ENCODE results near the gene MAN1B1.
"Not testable (repeated sequence)": the region's sequence is repeated elsewhere in the genome, so short reads cannot be mapped to it uniquely, and the experiment has no call there.

MAN1B1 gene

DNA sequence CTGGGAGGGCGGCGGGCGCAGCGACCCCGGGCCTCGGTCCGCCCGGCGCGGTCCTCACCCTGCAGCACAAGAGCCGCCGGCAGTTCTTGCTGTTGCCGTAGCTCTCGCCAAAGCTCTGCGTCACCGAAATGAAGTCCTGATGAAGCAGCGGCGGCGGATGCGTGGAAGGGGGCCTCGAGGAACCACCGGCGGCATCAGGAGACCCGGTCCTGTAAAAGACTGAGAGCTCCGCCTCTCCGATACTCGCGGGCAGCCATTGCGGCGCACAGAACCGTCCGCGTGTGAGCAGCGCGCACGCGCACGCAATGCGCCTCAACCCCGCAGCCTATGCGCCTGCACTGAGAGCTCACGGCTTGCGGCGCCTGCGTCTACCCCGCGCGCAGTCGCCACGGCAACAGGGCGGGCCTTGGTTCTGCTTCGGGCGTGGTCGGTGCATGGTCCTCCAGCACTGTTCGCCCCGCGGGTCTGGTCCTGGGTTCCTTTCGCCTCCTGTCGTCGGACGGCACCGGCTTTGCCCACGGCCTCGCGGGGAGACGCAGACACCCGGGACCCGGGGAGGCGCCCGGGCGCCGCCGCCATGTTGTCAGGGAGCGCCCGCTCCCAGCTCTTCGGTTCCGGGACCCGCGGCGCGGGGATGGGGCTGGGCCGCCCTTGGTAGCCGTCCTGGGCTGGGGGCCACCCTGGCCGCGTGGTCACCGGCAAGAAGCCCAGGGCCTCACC lies 42.8 kb downstream of the MAN1B1 start:
- DNase-seq = peak; percentile 69

DNA sequence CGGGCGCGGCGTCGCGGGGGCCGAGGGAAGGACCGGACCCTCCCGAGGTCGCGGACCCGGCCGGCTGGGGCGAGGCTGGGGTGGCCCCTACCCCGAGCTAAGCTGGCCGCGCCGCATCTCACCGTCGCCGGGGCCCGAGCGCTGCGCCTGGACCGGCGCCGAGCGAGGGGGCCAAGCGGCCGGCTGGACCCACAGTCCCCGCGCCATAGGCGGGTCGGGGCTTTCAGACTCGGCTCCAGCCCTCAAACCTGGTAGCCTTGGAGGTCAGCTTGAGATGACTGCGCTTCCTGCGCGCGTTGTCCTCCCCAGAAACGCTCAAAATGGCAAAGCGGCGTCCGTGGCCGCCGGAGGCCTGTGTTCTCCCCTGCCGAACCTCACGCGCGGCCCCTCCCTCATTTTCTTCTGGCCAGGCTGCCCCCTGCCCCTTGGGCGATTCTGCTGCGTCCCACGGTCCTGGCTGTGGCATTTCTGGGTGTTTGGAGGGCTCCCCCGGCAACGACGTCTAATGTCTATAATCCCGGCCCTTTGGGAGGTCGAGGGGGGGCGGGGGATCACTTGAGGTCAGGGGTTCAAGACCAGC lies 43.5 kb downstream of the MAN1B1 start:
- no peak for DNase-seq

DNA sequence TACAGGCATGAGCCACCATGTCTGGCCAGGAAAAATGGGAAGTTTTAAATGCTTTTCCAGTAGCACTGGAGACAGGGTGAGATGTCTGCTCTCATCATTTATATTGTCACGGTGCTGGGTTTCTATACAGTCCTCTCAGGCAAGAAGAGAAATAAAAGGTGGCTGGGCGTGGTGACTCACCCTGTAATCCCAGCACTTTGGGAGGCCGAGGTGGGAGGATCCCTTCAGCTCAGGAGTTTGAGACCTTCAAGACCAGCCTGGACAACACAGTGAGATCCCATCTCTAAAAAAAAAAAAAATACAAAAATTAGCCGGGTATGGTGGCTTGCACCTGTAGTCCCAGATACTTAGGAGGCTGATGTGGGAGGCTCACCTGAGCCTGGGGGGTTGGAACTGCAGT lies 47.4 kb downstream of the MAN1B1 start:
- no peak for DNase-seq

DNA sequence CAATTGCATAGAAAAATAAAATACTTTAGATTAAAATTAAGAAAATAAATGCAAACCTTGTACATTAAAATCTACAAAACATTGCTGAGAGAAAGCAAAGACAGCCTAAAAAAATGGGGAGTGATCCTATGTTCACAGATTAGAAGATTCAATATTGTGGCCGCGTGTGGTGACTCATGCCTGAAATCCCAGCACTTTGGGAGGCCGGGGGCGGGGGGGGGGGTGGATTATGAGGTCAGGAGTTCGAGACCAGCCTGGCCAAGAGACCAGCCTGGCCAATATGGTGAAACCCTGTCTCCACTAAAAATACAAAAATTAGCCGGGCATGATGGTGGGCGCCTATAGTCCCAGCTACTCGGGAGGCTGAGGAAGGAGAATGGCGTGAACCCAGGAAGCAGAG lies 48.4 kb downstream of the MAN1B1 start:
- DNase-seq = not testable (repeated sequence)

DNA sequence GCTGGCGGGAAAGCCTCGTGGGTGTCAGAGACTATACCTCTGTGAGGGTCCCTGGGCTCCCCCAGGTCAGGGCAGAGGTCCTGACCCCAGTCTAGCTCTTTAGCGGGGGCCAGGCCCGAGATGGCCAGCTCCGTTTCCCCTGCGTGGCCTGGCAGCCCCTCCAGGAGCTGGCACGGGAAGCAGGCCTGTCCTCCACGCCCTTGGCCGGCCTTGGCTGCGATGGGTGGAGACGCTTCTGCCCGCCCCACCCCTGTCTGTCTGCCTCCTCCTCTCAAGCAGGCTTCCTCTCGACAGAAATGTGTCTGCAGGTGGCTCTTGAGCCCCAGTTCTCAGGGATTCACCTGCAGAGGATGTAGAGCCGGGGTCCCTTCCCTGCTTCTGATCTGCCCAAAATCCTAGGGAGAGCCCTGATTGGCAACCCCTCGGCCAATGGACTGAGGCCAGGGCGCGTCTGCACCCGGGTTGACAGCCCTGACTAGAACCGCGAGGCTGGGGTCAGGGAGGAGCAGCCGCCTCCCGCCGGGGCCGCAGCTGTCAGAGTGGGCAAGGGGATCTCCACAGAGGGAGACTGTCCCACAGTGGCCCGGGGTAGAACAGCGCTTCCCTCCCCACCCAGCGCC lies 49.6 kb downstream of the MAN1B1 start:
- no peak for DNase-seq

DNA sequence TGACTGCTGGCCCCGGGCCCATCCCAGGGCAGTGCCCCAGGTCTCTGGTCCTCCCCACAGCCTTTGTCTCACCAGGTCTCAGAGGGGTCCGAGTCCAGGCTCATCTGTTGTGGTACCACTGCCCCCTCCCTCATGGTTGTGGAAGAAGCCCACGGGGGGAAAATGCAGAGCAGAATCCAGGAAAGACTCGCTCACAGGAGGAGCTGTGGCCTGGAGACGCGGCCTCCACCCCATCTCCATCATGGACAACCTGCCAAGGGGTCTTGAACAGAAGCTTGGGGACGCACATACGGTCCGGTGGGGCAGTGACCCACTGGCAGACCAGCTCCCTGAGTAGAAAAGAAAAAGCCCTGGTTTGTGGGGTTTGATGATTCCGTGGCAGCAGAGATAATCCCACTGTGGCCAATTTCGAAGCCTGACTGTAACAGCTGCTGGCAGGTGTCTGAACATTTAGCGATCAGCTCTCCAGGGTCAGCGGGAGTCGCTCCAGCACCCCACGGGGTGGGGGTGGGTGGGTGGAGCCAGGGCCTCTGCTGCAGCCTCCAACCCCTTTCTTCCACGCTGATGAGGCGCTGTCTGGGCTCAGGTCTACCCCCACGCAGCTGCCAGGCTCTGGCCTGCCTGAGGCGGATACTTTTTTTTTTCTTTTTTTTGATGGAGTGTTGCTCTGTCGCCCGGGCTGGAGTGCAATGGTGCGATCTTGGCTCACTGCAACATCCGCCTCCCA lies 50.3 kb downstream of the MAN1B1 start:
- no peak for DNase-seq

DNA sequence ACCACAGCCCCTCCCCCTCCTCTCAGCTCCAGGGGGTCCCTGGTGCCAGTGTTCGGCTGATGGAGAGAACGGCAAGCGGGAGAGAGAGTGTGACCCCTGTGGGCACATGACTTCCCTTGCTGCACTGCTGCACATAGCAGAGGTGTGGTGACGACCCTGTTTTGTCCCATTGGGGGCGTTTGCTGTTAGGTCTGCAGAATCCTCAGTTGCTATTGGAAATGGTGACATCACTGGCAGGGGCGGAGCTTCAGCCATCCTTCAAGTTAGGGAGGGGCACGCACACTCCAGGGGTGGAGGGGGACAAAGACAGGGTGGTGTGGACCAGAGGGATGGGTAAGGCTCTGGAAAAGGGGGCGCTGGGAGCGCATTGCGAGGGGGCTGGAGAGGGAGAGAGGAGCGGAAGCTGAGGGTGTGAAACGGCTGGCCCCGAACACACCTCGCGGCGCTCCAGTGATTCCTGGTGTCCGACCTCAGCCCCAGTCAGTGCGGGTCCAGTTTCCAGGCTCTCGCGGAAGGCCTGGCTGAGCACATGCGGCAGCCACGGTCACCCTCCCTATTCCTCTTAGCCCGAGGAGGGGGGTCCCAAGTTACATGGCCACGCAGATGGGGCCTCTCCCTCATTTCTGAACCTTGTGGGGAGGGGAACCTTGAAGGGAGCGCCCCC lies 51.4 kb downstream of the MAN1B1 start:
- DNase-seq = no peak

DNA sequence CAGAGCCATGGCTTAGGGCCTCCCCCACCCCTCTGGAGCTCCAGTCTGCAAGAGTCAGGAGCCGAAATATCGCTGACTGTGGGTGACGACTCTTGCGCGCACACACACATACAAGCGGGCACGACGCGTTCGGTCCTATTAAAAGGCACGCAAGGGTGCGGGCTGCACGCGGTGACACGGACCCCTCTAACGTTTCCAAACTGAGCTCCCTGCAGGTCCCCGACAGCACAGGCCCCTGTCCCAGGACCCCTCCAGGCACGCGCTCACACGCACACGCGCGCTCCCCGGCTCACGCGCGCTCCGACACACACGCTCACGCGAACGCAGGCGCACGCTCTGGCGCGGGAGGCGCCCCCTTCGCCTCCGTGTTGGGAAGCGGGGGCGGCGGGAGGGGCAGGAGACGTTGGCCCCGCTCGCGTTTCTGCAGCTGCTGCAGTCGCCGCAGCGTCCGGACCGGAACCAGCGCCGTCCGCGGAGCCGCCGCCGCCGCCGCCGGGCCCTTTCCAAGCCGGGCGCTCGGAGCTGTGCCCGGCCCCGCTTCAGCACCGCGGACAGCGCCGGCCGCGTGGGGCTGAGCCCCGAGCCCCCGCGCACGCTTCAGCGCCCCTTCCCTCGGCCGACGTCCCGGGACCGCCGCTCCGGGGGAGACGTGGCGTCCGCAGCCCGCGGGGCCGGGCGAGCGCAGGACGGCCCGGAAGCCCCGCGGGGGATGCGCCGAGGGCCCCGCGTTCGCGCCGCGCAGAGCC lies 52.1 kb downstream of the MAN1B1 start, which contains the start of gene GRIN1:
TSS of gene GRIN1 (plus strand) at position 433 of the 746 bp plus-strand sequence. CDS start 333 bp downstream, outside the sequence.
- no peak for DNase-seq

DNA sequence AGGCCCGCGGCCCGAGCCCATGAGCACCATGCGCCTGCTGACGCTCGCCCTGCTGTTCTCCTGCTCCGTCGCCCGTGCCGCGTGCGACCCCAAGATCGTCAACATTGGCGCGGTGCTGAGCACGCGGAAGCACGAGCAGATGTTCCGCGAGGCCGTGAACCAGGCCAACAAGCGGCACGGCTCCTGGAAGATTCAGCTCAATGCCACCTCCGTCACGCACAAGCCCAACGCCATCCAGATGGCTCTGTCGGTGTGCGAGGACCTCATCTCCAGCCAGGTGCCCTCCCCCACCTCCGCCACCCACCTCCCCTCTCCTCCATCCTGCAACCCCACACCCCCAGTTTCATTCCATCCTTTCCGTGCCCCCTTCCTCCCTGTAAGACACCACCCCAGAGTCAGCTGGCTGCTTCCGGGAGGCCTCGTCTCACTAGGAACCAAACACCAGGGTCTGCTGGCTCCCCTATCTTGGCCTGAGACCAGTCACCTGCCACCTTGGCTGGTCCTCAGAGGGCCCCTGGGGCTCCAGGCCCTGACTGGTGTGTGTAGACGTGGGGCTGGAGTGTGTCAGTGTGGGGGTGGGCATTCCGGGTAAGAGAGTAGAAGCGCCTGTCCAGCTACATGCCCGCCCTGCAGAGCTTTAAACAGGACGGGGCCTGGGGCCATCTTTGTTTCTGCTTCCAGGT lies 52.8 kb downstream of the MAN1B1 start:
- no peak for DNase-seq

DNA sequence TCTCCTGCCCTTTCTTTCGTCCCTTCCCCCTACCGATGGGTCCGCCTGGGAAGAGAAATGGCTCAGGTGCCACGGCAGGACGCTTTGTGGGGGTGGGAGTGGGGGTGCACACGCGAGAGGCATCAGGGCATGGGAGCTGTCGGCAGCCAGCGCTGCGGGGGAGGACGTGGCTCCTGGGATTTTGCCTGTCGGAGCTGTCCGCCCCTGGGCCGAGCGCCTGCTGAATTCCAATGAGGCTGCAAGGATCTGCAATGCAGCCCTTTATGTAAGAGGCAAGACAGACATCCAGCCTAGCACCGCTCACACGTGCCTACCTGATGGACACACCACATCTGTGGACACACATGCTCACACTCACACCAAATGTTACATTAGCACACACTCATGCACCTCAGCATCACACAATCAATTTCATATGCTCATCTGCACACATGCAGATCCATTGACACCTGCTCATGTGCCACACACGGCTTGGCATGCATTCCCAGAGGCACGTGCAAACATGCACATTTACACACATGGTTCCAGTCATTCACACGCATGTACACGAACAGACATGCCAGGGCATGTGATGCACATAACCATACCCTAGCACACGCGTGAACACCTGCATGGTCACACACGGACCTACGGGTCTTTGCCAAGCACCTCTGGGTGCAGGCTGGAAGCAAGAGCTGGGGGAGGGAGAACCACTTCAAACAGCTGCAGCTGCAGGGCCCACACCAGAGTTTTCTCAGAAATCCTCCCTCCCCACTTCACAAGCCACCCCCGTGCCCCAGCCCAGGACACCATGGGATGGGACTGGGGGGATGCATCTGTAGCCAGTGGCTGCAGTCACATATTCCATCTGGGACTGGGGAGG lies 53.6 kb downstream of the MAN1B1 start:
- no peak for DNase-seq

DNA sequence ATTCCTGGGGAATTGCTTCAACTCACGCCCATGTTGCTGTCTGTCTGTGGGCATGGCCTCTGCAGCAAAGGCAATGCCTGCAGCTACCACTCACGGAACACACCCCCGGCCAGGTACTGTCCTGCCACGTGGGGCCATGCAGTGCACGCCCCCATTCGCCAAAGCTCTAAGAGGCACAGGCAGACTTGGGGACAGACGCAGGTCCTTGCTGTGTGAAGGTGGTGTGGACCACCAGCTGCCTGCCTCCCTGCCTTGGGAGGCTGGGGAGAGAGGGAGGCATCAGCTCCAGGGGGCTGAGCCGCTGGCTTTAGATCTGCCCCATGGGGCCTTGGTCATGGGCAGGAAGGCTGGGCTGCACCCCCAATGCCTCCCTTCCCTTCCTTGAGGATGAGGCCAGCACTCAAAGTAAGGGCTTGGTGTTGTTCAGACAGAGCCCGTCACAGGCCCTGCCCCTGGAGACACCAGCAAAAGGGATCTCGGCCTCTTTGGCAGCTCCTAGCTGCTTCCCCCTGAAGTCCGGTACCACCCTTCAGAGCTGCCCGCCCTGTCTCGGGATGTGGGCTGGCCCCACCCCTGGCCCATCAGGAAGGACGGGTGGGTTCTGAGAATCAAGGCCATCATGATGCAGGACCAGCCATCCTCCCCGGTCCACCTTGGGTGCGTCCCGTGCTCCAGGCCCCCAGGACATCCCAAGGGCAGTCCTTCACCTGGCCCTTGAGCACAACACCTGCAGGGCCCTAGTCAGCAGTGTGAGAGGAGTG lies 54.4 kb downstream of the MAN1B1 start:
- no peak for DNase-seq

DNA sequence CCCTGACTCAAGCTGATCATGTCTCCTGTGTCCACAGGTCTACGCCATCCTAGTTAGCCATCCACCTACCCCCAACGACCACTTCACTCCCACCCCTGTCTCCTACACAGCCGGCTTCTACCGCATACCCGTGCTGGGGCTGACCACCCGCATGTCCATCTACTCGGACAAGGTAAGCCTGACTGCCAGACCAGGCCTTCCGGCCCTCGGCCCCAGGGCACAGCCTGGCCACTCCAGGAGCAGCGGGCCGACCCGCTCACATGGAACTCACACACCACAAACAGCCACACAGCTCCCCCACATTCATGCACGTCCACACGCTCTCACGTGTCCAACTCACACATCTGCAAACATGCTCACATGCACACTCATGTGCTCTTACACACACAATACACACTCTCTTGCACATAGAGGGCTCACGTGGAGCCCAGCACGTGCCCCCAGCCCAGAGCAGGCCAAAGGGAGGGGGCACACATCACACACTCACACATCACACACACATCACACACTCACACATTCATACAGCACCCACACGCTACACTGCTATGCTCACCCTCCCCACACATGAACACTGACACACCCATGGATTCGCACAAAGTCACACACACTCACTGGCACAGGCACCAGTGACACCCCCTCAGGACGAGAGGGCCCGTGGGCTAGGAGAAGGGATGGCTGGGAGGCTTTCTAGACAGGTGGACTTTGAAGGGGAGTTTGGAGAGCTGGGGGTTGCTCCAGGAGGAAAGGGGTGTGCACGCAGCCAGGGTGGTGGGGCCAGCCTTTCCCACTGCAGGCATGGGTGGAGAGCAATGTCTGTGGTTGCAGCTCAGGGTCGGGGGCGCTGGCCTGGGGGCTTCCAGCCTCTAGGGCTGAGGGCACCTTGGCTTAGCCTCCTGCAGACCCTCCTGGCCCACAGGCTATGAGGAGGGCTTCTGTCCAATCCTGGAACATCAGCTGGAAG lies 55.5 kb downstream of the MAN1B1 start:
- DNase-seq = no peak

DNA sequence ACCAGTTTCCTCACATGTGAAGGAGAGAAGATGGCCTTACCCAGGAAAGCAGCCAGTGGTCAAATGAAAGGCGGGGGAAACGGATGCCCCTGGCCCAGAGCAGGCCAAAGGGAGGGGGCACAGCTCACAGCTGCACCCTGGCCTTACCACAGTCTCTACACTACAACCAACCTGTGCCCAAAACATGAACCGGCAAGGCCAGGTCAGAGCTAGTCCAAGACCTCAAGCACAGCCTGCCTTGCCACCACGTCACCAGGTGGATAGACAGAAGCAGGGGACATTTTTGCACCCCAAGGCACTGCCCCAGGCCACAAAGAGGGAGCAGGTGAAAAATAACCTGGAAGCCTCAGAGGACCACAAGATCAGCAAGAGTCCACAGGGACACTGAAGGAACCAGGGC lies 56.7 kb downstream of the MAN1B1 start:
- DNase-seq = no peak

DNA sequence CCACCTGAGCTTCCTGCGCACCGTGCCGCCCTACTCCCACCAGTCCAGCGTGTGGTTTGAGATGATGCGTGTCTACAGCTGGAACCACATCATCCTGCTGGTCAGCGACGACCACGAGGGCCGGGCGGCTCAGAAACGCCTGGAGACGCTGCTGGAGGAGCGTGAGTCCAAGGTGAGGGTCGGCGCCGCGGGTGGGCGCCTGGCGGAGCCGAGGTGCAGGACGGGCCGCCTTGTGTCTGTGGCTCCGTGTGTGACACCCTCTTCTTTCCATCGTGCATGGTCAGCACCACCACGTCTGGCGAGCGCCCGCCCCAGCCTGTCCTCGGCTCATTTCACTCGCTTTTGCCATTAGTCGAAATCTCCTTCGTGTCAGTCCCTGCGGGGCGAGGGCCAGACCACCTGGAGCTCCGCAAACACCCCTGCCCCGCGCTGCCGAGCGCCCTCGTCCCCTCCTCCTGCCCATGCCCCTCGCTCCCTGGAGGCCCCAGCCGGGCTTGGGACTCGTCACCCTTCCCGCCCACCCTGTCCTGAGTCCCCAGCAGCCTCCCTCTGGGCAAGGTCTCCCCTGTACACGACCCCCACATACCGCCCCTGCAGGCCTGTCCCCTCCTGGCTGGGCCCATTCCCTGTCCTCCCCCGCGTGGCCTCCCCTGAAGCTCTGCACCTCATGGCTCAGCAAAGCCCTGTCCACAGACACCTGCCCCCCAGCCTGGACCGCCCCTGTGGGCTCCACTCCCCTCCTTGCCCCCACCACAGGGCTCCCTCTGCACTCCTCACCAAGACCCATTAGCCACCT lies 59.1 kb downstream of the MAN1B1 start:
- no peak for DNase-seq

DNA sequence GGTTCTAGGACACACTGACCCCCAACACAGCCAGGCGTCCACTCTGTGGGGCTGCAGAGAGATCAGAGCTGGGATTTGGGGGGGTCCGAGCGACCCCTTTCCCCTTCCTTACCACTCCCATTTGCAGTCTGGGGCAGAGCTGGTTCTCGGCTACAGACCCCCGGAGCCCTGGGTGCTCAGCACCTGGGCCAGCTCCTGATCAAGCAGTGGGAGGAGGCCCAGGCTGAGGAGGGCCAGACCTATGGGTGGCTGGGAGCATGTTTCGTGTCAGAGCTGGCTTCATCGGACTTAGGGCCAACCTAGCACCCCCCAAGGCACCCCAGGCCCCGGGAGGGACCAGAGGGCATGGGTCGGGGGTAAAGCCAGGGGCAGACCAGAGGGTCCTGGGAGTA lies 59.7 kb downstream of the MAN1B1 start:
- DNase-seq = no peak

DNA sequence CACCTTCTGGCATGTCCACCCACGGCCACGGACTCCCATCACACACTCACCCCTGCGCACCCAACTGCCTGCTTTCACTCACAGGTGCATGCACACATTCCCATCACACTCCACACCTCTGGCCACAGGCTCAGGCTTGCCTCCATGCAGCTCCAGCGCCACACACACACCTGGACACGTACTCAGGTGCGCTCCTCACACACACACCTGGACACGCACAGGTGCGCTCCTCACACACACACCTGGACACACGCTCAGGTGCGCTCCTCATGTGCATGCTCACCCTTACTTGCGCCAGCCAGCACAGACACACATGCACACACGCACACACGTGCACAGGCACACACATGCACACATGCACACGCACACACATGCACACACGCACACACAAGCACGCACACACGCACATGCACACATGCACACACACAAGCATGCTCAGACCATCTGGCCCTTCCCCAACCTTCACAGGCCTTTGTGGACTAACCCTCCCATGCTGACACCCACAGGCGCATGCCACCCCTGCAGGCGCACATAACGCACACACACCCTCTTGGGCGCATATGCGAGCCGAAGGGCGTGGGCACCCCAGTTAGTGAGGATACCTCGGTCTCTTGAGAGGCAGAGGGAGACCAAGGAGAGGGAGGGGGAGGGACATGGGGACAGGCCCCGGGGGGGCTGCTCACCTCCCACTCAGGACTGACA lies 60.5 kb downstream of the MAN1B1 start:
- no peak for DNase-seq

DNA sequence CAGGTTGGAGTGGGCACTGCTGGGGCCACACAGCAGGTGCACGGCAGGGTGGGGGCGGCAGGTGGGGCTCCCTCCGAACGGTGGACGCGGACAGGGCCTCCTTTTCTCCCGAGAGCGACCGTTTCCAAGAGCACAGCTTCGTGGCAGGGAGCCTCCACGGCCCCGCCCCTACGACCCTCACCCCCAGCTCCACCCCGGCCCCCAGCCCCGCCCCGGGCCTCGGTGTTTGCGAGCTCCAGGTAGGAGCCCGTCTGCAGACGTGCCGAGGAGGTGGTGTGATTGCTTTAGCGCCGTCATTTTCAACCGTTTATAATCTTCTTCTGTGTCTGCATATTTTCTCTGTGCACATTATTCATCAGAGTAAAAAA lies 61.0 kb downstream of the MAN1B1 start:
- no peak for DNase-seq

Data from NCI-H526 treated with DMSO at 0.1 percent for 48 hours (cell line).